SH-SY5Y (cell line): Measurements from ENCODE around the gene CCDC9B.

Source experiments
- GATA2 ChIP-seq: IDR thresholded peaks from 2 replicates; pipeline ENCODE4 v1.6.1; 2011; ENCODE audit warnings: mild to moderate bottlenecking, low read depth, low read length
- GATA3 ChIP-seq: IDR thresholded peaks from 2 replicates; pipeline ENCODE4 v1.6.1; 2011; ENCODE audit warnings: low read depth, mild to moderate bottlenecking, low read length, moderate library complexity

DNA sequence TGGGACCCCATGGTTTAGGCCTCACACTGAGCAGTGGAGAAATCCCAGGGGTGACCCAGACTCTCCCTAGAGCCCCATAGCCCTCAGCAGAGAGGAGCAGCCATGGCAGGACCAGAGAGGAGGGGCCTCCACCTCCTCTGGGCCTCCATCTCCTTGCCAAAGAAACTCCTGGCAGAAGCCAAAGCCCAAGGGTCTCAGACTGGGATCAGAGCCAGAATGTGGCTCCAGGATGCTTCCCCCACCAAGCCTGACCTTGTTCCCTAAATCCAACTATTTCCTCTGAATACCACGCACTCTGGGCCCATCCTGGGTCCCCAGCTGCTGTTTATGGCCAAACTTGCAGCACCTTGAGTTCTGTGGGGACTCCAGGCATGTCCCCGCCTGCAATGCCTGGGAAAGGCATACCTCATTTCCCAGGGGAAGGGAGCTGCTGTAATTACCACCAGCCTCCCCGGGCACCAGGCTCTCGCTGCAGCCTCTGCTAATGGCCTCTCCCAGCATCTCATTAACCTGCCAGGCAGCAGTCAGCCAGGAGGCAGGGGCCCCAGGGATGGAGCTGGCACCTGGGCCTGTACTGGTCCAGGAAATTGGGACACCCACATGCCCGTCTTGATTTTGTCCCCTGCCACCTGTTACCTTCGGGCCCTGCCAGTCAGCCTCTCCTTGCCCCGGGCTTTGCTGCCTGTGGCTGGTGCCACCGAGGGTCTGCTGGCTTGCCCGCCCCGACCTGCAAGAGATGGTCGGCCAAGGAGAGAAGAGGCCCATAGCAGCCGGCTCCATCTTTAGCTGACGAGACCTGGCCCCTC is 4.6 kb downstream of the CCDC9B start:
- TF ChIP-seq GATA2 (no peak), GATA3 (no peak)
